Measurements from ENCODE around the gene GJC2. TPM values are rescaled to one million over a fixed set of nuclear protein-coding genes. Genes with fewer than 3 reads are reported as not detected.

Gene GJC2
- total RNA-seq, 1 experiment from 2014 or later: 1.6 TPM

GRCh38 chr1:228122921-228123441 lies 26.7 kb upstream of the GJC2 start:
- H3K36me3 Mint-ChIP-seq (ENCODE audit: insufficient read depth in 1 of 3, low read depth in 3 of 3): peaks cover 2 to 3% (median 2%) of the 10 kb centered on the region in 3 experiments; a peak in 6 of 7 replicates
- no peak overlapping the region for H3K27ac Mint-ChIP-seq

More at GRCh38 chr1:228122921-228123441, 26.7 kb upstream of the GJC2 start:
- H3K9me3 ChIP-seq (ENCODE audit: control insufficient read depth, low read depth, low read length): no peaks in the 10 kb centered on the region
- H4K91ac ChIP-seq (ENCODE audit: insufficient read length, low read depth, low read length): no peak overlapping the region
- H2BK120ac ChIP-seq (ENCODE audit: low read depth, low read length, poor library complexity, severe bottlenecking): no peak overlapping the region
- no peak for DNase-seq
- H3K56ac ChIP-seq (ENCODE audit: insufficient read length, low read depth, low read length): no peak overlapping the region
- no peak for TF ChIP-seq CTCF (conservative IDR thresholded peaks at IDR 0.05)
- Mint-ChIP-seq H3K9me3 (peaks cover 20 to 23% of the 10 kb centered on the region in 2 experiments), H3K4me3 (no peak overlapping the region), H3K27me3 (ENCODE audit: low read depth) (peaks cover 64% of the 10 kb centered on the region), H3K4me1 (0 out of 4 replicates have a peak, but pooled peaks cover 0 to 3% of the 10 kb centered on the region in 2 experiments)
- no peaks in the 10 kb centered on the region for H3K79me2 ChIP-seq (ENCODE audit: insufficient read depth, low read length)
- H3K18ac ChIP-seq (ENCODE audit: insufficient read length, low read depth, low read length): no peak overlapping the region
- no peak overlapping the region for H3T11ph ChIP-seq (ENCODE audit: low read length)
- WGBS (ENCODE audit: extremely low coverage, insufficient read length, low lambda C conversion rate): no CpG with 5 or more reads among the region's 1 CpG
- no peak overlapping the region for H3K14ac ChIP-seq (ENCODE audit: insufficient read depth, low read length)
- H3K4me2 ChIP-seq (ENCODE audit: insufficient read depth, insufficient read length, low read length): no peak overlapping the region
- H2AFZ ChIP-seq (ENCODE audit: low read length): no peak overlapping the region
- no peak overlapping the region for H2BK5ac ChIP-seq (ENCODE audit: insufficient read length, low read length)
- no peaks in the 10 kb centered on the region for H3K79me1 ChIP-seq (ENCODE audit: insufficient read depth, low read depth, low read length, poor library complexity, severe bottlenecking)
- no peaks in the 10 kb centered on the region for H3K4me1 ChIP-seq (ENCODE audit: insufficient read depth, low read length)
- no peak overlapping the region for H2BK20ac ChIP-seq (ENCODE audit: low read depth, low read length, poor library complexity, severe bottlenecking)
- H4K5ac ChIP-seq (ENCODE audit: insufficient read length, low read depth, low read length): no peak overlapping the region
- no peak overlapping the region for H3K4ac ChIP-seq (ENCODE audit: low read depth, low read length)
- H3K23ac ChIP-seq (ENCODE audit: insufficient read length, low read depth, low read length): no peak overlapping the region
- H2AK5ac ChIP-seq (ENCODE audit: insufficient read length, low read length): no peak overlapping the region
- no peak overlapping the region for H3K27ac ChIP-seq (ENCODE audit: insufficient read length, low read depth, low read length)
- H3K23me2 ChIP-seq (ENCODE audit: insufficient read length, low read depth, low read length, poor library complexity, severe bottlenecking): no peaks in the 10 kb centered on the region
- H2BK12ac ChIP-seq (ENCODE audit: insufficient read length, low read depth, low read length): no peak overlapping the region
- H3K9ac ChIP-seq (ENCODE audit: extremely low read depth, insufficient read length, low read length): no peak overlapping the region
- no peak overlapping the region for H2BK15ac ChIP-seq (ENCODE audit: low read depth, low read length)
- H4K20me1 ChIP-seq (ENCODE audit: control insufficient read depth, insufficient read depth, insufficient read length): no peaks in the 10 kb centered on the region
- no peak overlapping the region for H4K8ac ChIP-seq (replicated peaks; ENCODE audit: insufficient read length, low read depth, low read length)
- peaks cover 2% of the 10 kb centered on the region; the same call in 1 of the 2 replicates for H3K27me3 ChIP-seq (ENCODE audit: insufficient read depth, low read length)

All from H9 (cell line).